Measurements from ENCODE around the gene ACACB.

ACACB gene

DNA sequence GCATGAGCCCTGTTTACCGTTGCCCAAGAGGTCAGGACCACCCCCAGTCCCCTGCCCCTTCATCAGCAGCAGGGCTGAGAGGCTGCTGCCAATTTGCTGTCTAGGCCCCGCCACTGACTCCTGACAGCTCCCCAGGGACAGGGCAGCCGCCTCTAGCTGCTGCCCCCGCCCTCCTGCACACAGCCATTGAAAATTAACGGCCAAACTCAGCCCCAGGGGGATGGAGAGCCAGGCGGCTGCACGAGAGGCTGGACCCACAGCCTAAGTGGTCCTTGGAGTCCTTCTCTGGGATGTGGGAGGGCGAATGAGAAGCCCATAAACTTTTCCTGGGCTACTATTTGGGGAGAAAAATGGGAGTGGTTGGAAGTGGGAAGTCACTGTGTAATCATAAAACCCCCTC lies 188.1 kb downstream of the ACACB start:
- DNase-seq (ENCODE audit: low spot score), result no peak

DNA sequence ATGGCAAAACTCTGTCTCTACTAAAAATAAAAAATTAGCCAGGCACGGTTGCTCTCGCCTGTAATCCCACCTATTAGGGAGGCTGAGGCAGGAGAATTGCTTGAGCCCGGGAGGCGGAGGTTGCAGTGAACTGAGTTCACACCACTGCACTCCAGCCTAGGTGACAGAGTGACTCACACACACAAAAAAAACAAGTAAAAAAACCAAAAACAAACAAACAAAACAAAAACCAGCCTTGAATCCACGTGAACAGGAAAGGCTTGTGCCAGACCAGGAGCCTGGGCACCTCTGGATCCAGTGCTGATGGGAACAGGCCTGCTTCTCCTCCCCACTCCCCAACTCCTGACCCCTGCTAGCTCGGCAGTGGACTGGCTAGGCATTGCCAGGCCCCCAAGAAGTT lies 189.2 kb downstream of the ACACB start:
- DNase-seq (ENCODE audit: low spot score), result no peak

DNA sequence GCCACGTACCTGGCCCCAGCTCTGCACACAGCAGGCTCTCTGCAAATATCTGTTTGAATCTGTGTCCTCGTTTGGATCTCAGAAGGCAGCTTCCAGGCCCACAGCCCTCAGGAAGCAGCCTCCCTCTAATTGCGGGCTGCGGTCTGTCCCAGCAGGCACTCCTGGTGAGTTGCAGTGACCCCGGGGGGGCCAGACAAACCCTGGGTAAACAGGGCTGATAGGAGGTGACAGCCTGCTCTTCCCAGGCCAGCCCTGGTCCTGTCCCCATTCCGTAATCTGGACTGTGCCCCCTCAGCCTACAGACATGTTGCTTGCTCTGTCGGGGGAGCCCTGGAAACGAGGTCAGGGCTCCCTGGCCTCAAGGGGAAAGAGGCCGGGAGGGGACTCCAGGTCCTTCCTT lies 190.7 kb downstream of the ACACB start:
- no peak for DNase-seq (ENCODE audit: low spot score)

DNA sequence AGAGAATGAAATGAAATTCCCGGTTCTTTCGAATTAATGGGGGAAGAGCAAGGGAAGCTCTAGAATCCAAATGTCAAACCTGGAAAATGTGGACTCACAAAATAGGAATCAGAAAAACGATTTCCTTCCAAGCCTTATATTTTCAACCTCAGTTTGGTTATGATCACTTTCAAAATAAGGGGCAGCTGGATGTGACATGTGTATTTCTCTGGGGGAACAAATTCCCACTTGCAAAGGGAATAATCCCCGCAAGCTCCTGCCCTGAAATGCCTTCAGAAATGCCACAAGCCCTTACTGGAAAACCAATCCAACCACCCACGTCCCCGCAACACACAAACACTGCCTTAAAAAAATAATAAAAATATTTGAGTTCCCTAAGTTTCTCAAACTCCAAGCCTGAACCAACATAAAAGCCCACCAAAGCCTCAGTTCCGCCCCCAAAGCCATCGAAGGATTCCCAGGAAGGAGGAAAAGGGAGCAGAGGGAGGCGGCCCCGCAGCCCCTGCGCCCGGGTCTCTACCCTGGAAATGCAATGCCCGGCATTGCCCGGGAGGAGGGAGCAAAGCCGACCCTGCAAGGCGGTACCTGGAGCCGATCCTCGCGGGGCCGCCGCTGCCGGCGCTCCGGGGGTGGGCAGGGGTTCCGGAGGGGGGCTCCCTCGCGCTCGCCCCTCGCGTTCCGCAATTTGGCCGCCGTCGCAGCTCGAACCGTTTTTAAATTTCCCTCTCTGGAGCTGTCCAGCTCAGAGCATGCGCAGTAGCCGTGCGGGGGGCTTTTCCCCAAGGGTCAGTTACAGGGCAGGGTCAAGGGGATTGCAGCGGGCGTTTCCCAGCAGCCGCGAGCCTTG lies 192.4 kb downstream of the ACACB start, which contains the start of gene FOXN4:
Gene FOXN4, minus strand, starts transcription at position 751 of the 847 bp plus-strand sequence. CDS start 963 bp downstream, outside the sequence.
- DNase-seq (ENCODE audit: low spot score), result no peak

DNA sequence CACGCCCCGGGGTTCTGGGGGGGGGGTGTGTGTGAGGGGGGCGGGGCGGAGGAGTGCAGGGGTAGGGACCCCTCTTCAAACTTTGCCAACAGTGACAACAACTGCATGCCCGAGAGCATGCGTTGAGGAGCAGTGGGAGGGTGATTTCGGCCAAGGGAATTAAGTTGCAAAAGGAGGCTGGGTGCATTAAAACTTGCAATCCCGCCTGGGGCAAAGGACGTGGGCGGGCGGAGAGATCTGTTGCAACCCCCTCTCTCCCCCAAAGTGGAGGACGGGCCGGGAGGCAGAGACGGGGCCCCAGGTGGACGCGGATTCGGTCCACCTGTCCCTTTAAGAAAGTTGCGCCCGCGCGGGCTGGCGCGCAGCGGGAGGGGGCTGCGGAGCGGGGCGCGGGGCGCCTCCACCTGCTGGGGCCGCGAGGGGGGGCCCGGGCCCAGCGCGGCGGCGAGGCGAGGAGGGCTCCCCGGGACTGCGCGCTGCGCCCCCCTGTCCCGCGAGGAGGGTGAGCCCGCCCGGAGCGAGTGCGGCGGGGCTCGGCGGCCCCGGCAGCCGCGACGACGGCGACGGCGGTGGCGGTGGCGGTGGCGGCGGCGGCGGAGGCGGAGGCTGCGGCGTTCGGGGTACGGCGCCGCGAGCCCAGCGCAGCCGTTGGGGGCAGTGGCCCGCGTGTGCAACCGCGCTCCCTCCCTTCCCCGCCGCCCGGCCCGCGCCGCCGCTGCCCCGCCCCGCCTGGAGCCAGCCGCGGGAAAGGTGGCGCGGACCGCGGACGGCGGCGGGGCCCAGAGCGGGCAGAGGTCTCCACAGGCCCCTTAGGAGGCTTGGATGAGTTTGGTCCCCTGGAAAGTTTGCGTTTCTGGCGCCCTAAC lies 193.2 kb downstream of the ACACB start:
- no peak for DNase-seq (ENCODE audit: low spot score)

DNA sequence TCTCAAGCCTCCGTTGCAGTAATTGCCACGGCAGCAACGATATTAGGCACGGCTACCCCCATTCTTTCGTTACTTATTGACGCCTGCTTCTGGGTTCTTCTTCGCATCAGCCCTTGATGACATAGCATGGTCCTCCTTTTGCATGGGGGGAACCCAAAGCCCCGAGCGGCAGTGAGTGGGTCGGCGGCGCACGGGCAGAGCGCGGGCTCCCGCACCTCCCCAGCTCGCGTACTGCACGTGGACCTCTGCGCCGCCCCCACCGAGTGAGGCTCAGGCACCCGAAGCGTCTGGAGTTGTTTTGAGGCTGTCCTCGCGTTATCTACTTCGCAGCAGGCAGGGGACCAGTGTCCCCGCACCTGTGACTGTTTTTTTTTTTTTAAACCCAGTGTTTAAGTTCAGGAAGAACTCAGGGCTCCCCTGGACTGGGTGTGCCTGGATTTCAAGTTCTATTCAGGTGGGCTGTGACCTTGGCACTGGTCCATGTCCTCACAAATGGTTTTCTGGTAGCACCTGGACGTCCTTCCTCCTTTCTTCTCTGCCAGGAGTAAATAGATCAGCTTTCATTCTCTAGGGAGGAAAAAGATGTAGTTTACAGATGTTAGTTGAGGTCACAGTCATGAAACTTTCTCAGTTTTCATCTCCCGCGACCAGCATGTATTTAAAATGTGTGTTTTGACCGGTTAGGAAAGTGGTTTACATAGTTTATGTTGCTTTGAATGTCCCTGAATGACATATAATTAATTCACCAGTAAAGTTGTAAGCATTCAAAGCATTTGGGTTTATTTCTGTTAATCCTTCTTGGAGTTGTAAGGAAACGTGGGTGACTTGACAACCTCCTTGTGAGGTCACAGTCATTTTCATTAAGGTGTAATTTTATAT lies 194.1 kb downstream of the ACACB start:
- DNase-seq (ENCODE audit: low spot score), result no peak

All from left forelimb (tissue), 1 donor.